Fibroblast of mammary gland (primary cell): ENCODE data around the gene KMT2C.
A peak's percentile ranks its signal among the peaks of the same experiment; 100 is the strongest.
"Not testable (repeated sequence)": the region's sequence is repeated elsewhere in the genome, so short reads cannot be mapped to it uniquely, and the experiment has no call there.

Experiments
- DNase-seq: peaks from one replicate; pipeline ENCODE4 v3.0.0-alpha.2; 2010; ENCODE audit warnings: low read depth
- H3K4me3 ChIP-seq: 2 replicates; pipeline ENCODE4 v1.5.1; 2011; ENCODE audit warnings: low read depth, mild to moderate bottlenecking, low read length, moderate library complexity; ENCODE audit not compliant: control insufficient read depth
- CTCF ChIP-seq: conservative IDR thresholded peaks from 2 replicates; pipeline ENCODE4 v1.5.1; 2011; ENCODE audit warnings: low read depth, low read length, inconsistent platforms; ENCODE audit not compliant: control insufficient read depth, insufficient read depth

KMT2C gene

DNA sequence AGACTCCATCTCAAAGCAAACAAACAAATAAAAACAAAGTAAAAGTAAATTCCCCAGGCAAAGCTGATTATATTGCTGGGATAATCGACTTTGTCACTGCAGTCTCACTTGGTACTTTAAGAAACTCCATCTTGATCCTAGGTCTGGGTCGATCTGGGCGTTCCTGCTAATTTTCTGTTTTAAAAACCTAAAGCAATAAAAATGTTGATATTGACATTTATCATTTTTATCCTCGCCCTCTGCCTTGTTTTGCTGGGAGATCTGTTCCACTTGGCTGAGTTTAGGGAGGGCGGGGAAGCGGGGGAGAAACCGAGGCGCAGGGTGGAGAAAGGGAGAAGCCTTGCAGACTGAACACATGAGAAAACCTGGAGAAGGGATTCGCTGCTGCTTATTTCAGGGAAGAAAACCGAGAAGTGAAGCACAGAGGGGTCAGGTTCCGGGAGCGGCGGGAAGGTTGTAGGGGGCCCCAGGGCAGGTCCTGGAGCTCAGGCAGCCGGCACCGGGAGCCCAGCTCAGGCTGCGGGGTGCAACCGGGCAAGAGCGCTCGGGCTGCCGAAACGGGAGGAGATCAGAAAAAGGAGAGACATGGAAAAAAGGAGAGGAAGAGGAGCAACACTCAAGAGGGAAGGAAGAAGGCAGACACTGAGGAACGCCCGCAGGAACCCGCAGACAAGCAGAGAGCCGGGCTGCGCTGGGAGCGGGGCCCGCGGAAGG lies 27.3 kb upstream of the KMT2C start:
- peak overlapping the region; percentile 62 for H3K4me3 ChIP-seq
- peak; percentile 56 for DNase-seq
- no peak for TF ChIP-seq CTCF

GRCh38 chr7:152459724-152460251 lies 24.0 kb upstream of the KMT2C start:
- no peak for TF ChIP-seq CTCF
- H3K4me3 ChIP-seq, result no peak overlapping the region
- DNase-seq, result no peak

DNA sequence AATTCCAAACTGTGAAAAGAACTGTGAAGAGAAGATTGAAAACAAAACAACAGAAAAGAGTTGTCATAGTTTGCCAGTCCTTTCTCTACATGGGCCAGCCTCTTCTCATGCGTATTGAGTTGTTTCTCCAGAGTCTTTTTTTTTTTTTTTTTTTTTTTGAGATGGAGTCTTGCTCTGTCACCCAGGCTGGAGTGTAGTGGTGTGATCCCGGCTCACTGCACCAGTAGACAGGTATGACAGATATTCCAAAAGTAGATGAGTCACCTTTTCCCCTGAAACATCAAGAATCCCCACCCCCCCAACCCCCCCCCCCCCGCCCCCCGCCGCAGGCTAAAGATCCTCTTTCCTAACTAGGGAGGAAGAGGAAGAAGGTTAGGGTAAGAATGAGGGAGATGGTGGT lies 15.6 kb upstream of the KMT2C start:
- no peak for TF ChIP-seq CTCF
- DNase-seq, result no peak
- H3K4me3 ChIP-seq, result no peak overlapping the region

GRCh38 chr7:152445386-152446008 lies 9.7 kb upstream of the KMT2C start:
- H3K4me3 ChIP-seq, DNase-seq: not testable (repeated sequence)

DNA sequence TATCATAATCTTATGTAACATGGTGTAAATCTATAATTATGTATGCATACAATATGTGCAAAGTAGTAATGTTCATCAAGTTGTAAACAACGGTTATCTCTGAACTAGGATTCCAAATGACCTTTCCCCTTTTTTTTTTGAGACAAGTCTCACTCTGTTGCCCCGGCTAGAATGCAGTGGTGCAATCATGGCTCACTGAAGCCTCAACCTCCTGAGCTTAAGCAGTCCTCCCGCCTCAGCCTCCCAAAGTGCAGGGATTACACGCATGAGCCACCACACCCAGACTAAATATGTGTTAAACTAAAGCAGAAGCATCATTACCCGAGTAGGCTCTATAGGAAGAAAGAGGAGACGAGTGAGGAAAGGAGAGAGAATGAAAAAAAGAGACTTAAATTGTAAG lies 7.8 kb upstream of the KMT2C start:
- no peak for TF ChIP-seq CTCF
- no peak overlapping the region for H3K4me3 ChIP-seq
- no peak for DNase-seq

GRCh38 chr7:152442330-152442835 lies 6.6 kb upstream of the KMT2C start:
- DNase-seq, result no peak
- no peak for TF ChIP-seq CTCF

GRCh38 chr7:152441810-152442209 lies 6.0 kb upstream of the KMT2C start:
- DNase-seq, H3K4me3 ChIP-seq: not testable (repeated sequence)

More at GRCh38 chr7:152442330-152442835, 6.6 kb upstream of the KMT2C start:
- no peak overlapping the region for H3K4me3 ChIP-seq

DNA sequence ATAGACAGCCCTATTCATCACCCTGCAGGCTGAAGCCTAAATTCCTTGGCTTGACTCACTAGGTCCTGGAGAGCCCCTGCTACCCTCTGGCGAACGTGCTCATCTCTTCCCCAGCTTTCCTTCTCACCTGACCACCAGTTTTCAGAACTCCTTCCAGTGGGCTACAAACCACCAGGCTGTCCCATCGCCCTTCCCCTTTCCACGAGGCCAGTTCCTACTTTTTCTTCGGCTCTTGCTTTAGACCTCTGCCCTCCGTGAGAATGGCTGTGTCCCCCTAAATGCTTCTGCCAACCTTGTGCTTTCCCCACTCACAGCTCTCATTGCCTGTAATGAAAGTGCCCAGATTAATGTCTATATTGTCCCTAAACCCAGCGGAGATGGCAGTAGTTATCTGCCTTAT lies 5.4 kb upstream of the KMT2C start:
- not testable (repeated sequence) for DNase-seq

GRCh38 chr7:152438017-152438416 lies 2.2 kb upstream of the KMT2C start:
- not testable (repeated sequence) for H3K4me3 ChIP-seq, DNase-seq

More for the DNA sequence above, 5.4 kb upstream of the KMT2C start:
- H3K4me3 ChIP-seq, result not testable (repeated sequence)

DNA sequence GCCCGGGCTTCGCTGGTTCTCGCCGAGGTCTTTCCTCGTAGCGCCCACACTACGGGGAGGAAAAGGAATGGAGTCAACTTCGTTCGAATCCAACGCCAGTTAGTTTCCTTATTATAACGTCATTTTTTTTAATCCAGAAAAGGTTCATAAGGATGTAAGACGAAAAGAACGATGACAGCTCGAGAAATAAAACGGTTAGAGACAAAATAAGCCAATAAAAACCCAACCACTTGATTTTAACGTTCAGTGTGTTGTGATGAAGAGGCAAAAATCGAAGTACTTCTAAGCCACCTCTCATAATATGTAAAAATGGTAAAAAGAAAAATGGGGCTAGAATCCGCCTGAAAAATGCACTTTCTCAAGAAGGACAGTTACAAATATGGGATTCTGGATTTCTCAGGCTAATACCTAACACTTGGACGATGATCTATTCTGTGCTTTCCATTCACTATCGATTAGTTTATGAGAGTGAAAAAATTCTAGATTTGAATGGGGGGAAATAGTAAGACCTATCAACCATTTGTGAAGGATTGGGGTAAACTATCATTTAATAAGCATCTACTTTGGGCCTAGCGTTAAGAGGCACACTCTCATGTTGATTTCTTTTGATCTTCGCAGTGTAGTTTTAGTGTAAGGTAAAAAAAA lies 1.2 kb upstream of the KMT2C start:
- H3K4me3 ChIP-seq, result peak overlapping the region; percentile 39
- DNase-seq, result not testable (repeated sequence)
